GM12892 (cell line): ENCODE measurements around the gene MINDY4.

ENCODE experiments used
- POLR2A ChIP-seq: IDR thresholded peaks from 2 replicates; pipeline ENCODE4 v1.6.1; 2011; ENCODE audit warnings: low read depth, low read length, control low read depth
- POLR2AphosphoS5 ChIP-seq: IDR thresholded peaks from 2 replicates; pipeline ENCODE4 v1.6.1; 2011; ENCODE audit warnings: low read depth, low read length, control low read depth

- TF ChIP-seq POLR2A (no peak), POLR2AphosphoS5 (no peak)
Observed at GRCh38 chr7:30870821-30871518, 99.8 kb downstream of the MINDY4 start.
